Activated CD8-positive, alpha-beta memory T cell treated with anti-CD3 and anti-CD28 coated beads, Interleukin-2, amount 50 U/mL, for 48 hours (primary cell): ENCODE data around the gene ISLR2.
A peak's percentile ranks its signal among the peaks of the same experiment; 100 is the strongest.
"Not testable (repeated sequence)": the region's sequence is repeated elsewhere in the genome, so short reads cannot be mapped to it uniquely, and the experiment has no call there.

ENCODE experiments used
- DNase-seq: peaks from one replicate; pipeline ENCODE4 v3.0.0-alpha.2; 2020

The ISLR2 gene

GRCh38 chr15:74130155-74130848, at the start of gene ISLR2:
Gene ISLR2, plus strand, starts transcription at chr15:74130586. Its CDS starts 2,169 bp downstream, at chr15:74132755.
- no peak for DNase-seq

- DNase-seq: not testable (repeated sequence)
Observed at GRCh38 chr15:74082450-74082849, 47.9 kb upstream of the ISLR2 start, which contains the start of gene GOLGA6A. Gene GOLGA6A, minus strand, starts transcription at chr15:74082550. Its CDS starts 41 bp downstream, at chr15:74082509.

GRCh38 chr15:74094567-74094966, 35.8 kb upstream of the ISLR2 start:
- DNase-seq: not testable (repeated sequence)

GRCh38 chr15:74095610-74096009, 34.8 kb upstream of the ISLR2 start:
- DNase-seq: not testable (repeated sequence)

- not testable (repeated sequence) for DNase-seq
Observed at GRCh38 chr15:74096753-74097474, 33.5 kb upstream of the ISLR2 start.

- peak; percentile 93 for DNase-seq
Observed at GRCh38 chr15:74099963-74100733, 30.2 kb upstream of the ISLR2 start.

GRCh38 chr15:74108111-74108510, 22.3 kb upstream of the ISLR2 start:
- DNase-seq: no peak

- not testable (repeated sequence) for DNase-seq
Observed at GRCh38 chr15:74108611-74109010, 21.8 kb upstream of the ISLR2 start.

- DNase-seq: no peak
Observed at GRCh38 chr15:74109713-74110112, 20.7 kb upstream of the ISLR2 start.

- DNase-seq: no peak
Observed at GRCh38 chr15:74120426-74120825, 10.0 kb upstream of the ISLR2 start.

GRCh38 chr15:74121039-74121438, 9.3 kb upstream of the ISLR2 start:
- DNase-seq: no peak

- DNase-seq: no peak
Observed at GRCh38 chr15:74121858-74122257, 8.5 kb upstream of the ISLR2 start.

GRCh38 chr15:74122403-74123130, 7.8 kb upstream of the ISLR2 start:
- DNase-seq: no peak

GRCh38 chr15:74123131-74123429, 7.3 kb upstream of the ISLR2 start:
- no peak for DNase-seq

- DNase-seq: no peak
Observed at GRCh38 chr15:74123658-74124057, 6.7 kb upstream of the ISLR2 start.

GRCh38 chr15:74124196-74124595, 6.2 kb upstream of the ISLR2 start:
- DNase-seq: no peak

- DNase-seq: no peak
Observed at GRCh38 chr15:74124759-74125158, 5.6 kb upstream of the ISLR2 start.

- DNase-seq: peak; percentile 99
Observed at GRCh38 chr15:74127255-74127953, 3.0 kb upstream of the ISLR2 start.

- DNase-seq: peak; percentile 60
Observed at GRCh38 chr15:74127954-74128784, 2.2 kb upstream of the ISLR2 start.

GRCh38 chr15:74128785-74129585, 1.4 kb upstream of the ISLR2 start:
- no peak for DNase-seq
